Measurements from ENCODE around the gene TCF7. TPM values are rescaled to one million over a fixed set of nuclear protein-coding genes. Genes with fewer than 3 reads are reported as not detected.

Gene TCF7
- total RNA-seq, 4 donors from 2014 or later: 0.25 to 2.1 (median 0.66) TPM

GRCh38 chr5:134084570-134084969, 29.9 kb upstream of the TCF7 start:
- DNase-seq (no peak), ATAC-seq (no peak)
- Histone ChIP-seq H3K36me3 (no peaks in the 10 kb centered on the region), H3K9me3 (no peaks in the 10 kb centered on the region), H3K27me3 (no peaks in the 10 kb centered on the region), H3K27ac (no peak overlapping the region), H3K4me3 (no peak overlapping the region), H3K4me1 (no peaks in the 10 kb centered on the region)
- TF ChIP-seq CTCF (IDR thresholded peaks at IDR 0.05 in 4 of 5, conservative IDR thresholded peaks at IDR 0.05 in 1 of 5) (no peak), POLR2A (IDR thresholded peaks at IDR 0.05) (no peak)
- intact Hi-C loops (cut with DNase I; ENCODE audit: low total_unique reads): no loop called here
- in situ Hi-C loops (cut with MboI; ENCODE audit: low sequenced_read_pairs in 4 of 4): no loop called here

- DNase-seq (no peak), ATAC-seq (no peak)
- intact Hi-C loops (cut with DNase I; ENCODE audit: low total_unique reads): no loop called here
- no peaks in the 10 kb centered on the region for H3K9me3 ChIP-seq
- H3K4me1 ChIP-seq: no peaks in the 10 kb centered on the region
- H3K36me3 ChIP-seq: no peaks in the 10 kb centered on the region
- no peak overlapping the region for H3K27ac ChIP-seq
- H3K27me3 ChIP-seq: no peaks in the 10 kb centered on the region
- in situ Hi-C loops (cut with MboI; ENCODE audit: low sequenced_read_pairs in 4 of 4): no loop called here
- TF ChIP-seq CTCF (IDR thresholded peaks at IDR 0.05 in 4 of 5, conservative IDR thresholded peaks at IDR 0.05 in 1 of 5): no peak
- TF ChIP-seq POLR2A (IDR thresholded peaks at IDR 0.05): no peak
- H3K4me3 ChIP-seq: no peak overlapping the region
Measured at GRCh38 chr5:134085411-134085810, 29.1 kb upstream of the TCF7 start.

- intact Hi-C loops (cut with DNase I; ENCODE audit: low total_unique reads): no loop called here
- no peaks in the 10 kb centered on the region for H3K27me3 ChIP-seq
- no peak overlapping the region for H3K4me3 ChIP-seq
- H3K27ac ChIP-seq: no peak overlapping the region
- no peaks in the 10 kb centered on the region for H3K4me1 ChIP-seq
- DNase-seq (no peak), ATAC-seq (no peak)
- no peak for TF ChIP-seq POLR2A (IDR thresholded peaks at IDR 0.05)
- no peak for TF ChIP-seq CTCF (IDR thresholded peaks at IDR 0.05 in 4 of 5, conservative IDR thresholded peaks at IDR 0.05 in 1 of 5)
- H3K36me3 ChIP-seq: no peaks in the 10 kb centered on the region
- in situ Hi-C loops (cut with MboI; ENCODE audit: low sequenced_read_pairs in 4 of 4): no loop called here
- H3K9me3 ChIP-seq: no peaks in the 10 kb centered on the region
Measured at GRCh38 chr5:134086225-134086942, 28.1 kb upstream of the TCF7 start.

- H3K4me3 ChIP-seq: no peak overlapping the region
- H3K27me3 ChIP-seq: no peaks in the 10 kb centered on the region
- ATAC-seq: no peak
- no peak for TF ChIP-seq CTCF (IDR thresholded peaks at IDR 0.05 in 4 of 5, conservative IDR thresholded peaks at IDR 0.05 in 1 of 5)
- no peak for TF ChIP-seq POLR2A (IDR thresholded peaks at IDR 0.05)
- intact Hi-C loops (cut with DNase I; ENCODE audit: low total_unique reads): no loop called here
- no peaks in the 10 kb centered on the region for H3K36me3 ChIP-seq
- H3K9me3 ChIP-seq: no peaks in the 10 kb centered on the region
- no peak for DNase-seq
- in situ Hi-C loops (cut with MboI; ENCODE audit: low sequenced_read_pairs in 4 of 4): no loop called here
- no peaks in the 10 kb centered on the region for H3K4me1 ChIP-seq
- no peak overlapping the region for H3K27ac ChIP-seq
Measured at GRCh38 chr5:134086943-134087305, 27.6 kb upstream of the TCF7 start.

GRCh38 chr5:134088291-134088690, 26.2 kb upstream of the TCF7 start:
- ATAC-seq: no peak
- no peaks in the 10 kb centered on the region for H3K4me1 ChIP-seq
- in situ Hi-C loops (cut with MboI; ENCODE audit: low sequenced_read_pairs in 4 of 4) (no loop called here), intact Hi-C loops (cut with DNase I; ENCODE audit: low total_unique reads) (no loop called here)
- no peak overlapping the region for H3K27ac ChIP-seq
- H3K27me3 ChIP-seq: no peaks in the 10 kb centered on the region
- TF ChIP-seq POLR2A (IDR thresholded peaks at IDR 0.05) (no peak), CTCF (IDR thresholded peaks at IDR 0.05 in 4 of 5, conservative IDR thresholded peaks at IDR 0.05 in 1 of 5) (no peak)
- H3K4me3 ChIP-seq: no peak overlapping the region
- no peak for DNase-seq
- H3K9me3 ChIP-seq: no peaks in the 10 kb centered on the region
- H3K36me3 ChIP-seq: no peaks in the 10 kb centered on the region
